Measurements from ENCODE around the gene MKI67. TPM values are rescaled to one million over a fixed set of nuclear protein-coding genes. Genes with fewer than 3 reads are reported as not detected.

Gene MKI67
- total and polyA plus RNA-seq, 2 of the 4 experiments (the other 2 are of a cell fraction): 13.5 to 36.4 TPM

- intact Hi-C loops (cut with micrococcal nuclease) (no loop called here), in situ Hi-C loops (cut with MboI; ENCODE audit: low sequenced_read_pairs) (no loop called here), dilution Hi-C loops (cut with HindIII; ENCODE audit: low sequenced_read_pairs, unreplicated experiment) (no loop called here)
- Histone ChIP-seq H3K36me3 (ENCODE audit: control insufficient read depth, insufficient read depth, low read length) (no peaks in the 10 kb centered on the region), H3K14ac (replicated peaks; ENCODE audit: low read depth, low read length) (no peak overlapping the region), H3K4me1 (ENCODE audit: control insufficient read depth, insufficient read depth, low read length) (peaks cover 6% of the 10 kb centered on the region), H3K9ac (ENCODE audit: low read depth, low read length) (no peak overlapping the region), H3K9me3 (ENCODE audit: control insufficient read depth, insufficient read depth, low read length) (no peaks in the 10 kb centered on the region), H2AK9ac (replicated peaks; ENCODE audit: low read depth, low read length, poor library complexity) (no peak overlapping the region), H3K27ac (ENCODE audit: insufficient read depth, low read length) (no peak overlapping the region), H2BK5ac (ENCODE audit: low read depth, low read length, poor library complexity, severe bottlenecking) (no peak overlapping the region), H2BK15ac (ENCODE audit: low read depth, low read length) (no peak overlapping the region), H4K5ac (ENCODE audit: low read depth, low read length) (no peak overlapping the region), H4K91ac (ENCODE audit: insufficient read depth, low read depth, low read length) (no peak overlapping the region), H3K9me1 (ENCODE audit: insufficient read depth, low read length) (peaks cover 3% of the 10 kb centered on the region; the same call in 1 of the 2 replicates), H3K23ac (ENCODE audit: low read depth, low read length) (no peak overlapping the region), H2AK5ac (ENCODE audit: low read depth, low read length) (no peak overlapping the region), H3K4me2 (ENCODE audit: low read depth, low read length) (no peak overlapping the region), H3K56ac (ENCODE audit: extremely low read depth, insufficient read depth, low read length) (no peak overlapping the region), H3K27me3 (ENCODE audit: control insufficient read depth, insufficient read depth, low read length) (no peaks in the 10 kb centered on the region; the same call in 1 of the 2 replicates), H2BK120ac (ENCODE audit: low read depth, low read length) (no peak overlapping the region), H3K4me3 (ENCODE audit: insufficient read depth, low read depth, low read length) (no peak overlapping the region), H3K4ac (ENCODE audit: low read depth, low read length) (no peak overlapping the region), H2AFZ (replicated peaks; ENCODE audit: low read length, poor library complexity) (no peak overlapping the region), H4K20me1 (ENCODE audit: insufficient read depth, low read length) (no peaks in the 10 kb centered on the region), H2BK20ac (ENCODE audit: low read depth, low read length) (no peak overlapping the region), H4K8ac (ENCODE audit: low read depth in 2 of 2, low read length in 2 of 2) (no peak overlapping the region), H3K18ac (ENCODE audit: low read depth, low read length) (no peak overlapping the region), H3K79me1 (ENCODE audit: low read depth in 1 of 2, low read length in 2 of 2) (no peaks in the 10 kb centered on the region)
- no peak for ATAC-seq (ENCODE audit: low read depth)
- no peak for TF ChIP-seq FOS (IDR thresholded peaks at IDR 0.05; ENCODE audit: low read depth, low read length)
- no peak for TF ChIP-seq NFE2L2 (IDR thresholded peaks at IDR 0.05; ENCODE audit: low read depth, low read length)
- TF ChIP-seq MXI1 (IDR thresholded peaks at IDR 0.05; ENCODE audit: borderline replicate concordance, low read depth, low read length): no peak
- TF ChIP-seq, protein P1, sequence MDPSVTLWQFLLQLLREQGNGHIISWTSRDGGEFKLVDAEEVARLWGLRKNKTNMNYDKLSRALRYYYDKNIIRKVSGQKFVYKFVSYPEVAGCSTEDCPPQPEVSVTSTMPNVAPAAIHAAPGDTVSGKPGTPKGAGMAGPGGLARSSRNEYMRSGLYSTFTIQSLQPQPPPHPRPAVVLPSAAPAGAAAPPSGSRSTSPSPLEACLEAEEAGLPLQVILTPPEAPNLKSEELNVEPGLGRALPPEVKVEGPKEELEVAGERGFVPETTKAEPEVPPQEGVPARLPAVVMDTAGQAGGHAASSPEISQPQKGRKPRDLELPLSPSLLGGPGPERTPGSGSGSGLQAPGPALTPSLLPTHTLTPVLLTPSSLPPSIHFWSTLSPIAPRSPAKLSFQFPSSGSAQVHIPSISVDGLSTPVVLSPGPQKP (IDR thresholded peaks at IDR 0.05; ENCODE audit: borderline replicate concordance, low read depth, low read length): no peak
- TF ChIP-seq MAFK (IDR thresholded peaks at IDR 0.05; ENCODE audit: low read depth, low read length): no peak
- TF ChIP-seq POLR2A (IDR thresholded peaks at IDR 0.05; ENCODE audit: low read depth, low read length): no peak
- no peak for TF ChIP-seq RFX5 (IDR thresholded peaks at IDR 0.05; ENCODE audit: low read depth, low read length)
- ChIA-PET POLR2A (ENCODE audit: unreplicated experiment) (no interaction called here), CTCF (no interaction called here)
- WGBS, 2 experiments (ENCODE audit: extremely low coverage in 2 of 2, insufficient read length in 1 of 2): 76% methylated on average over 3 of the region's 9 CpGs; no CpG with 5 or more reads in 1 of the 2 experiments
- no peak for DNase-seq
- no TSS peak for BruUV-seq (replicated peaks)
Observed at GRCh38 chr10:128060341-128061250, 65.6 kb downstream of the MKI67 start.
